Epithelial cell of proximal tubule (primary cell): Measurements from ENCODE around the gene CELSR3. TPM values are rescaled to one million over a fixed set of nuclear protein-coding genes. Genes with fewer than 3 reads are reported as not detected.

ENCODE experiments used
- DNase-seq: peaks from one replicate; pipeline ENCODE4 v3.0.0-alpha.2; 2011; ENCODE audit warnings: low read depth
- H3K4me3 ChIP-seq: 2 replicates; pipeline ENCODE4 v1.5.1; 2011; ENCODE audit warnings: low read depth, mild to moderate bottlenecking, low read length
- CTCF ChIP-seq: conservative IDR thresholded peaks from 2 replicates; pipeline ENCODE4 v1.5.1; 2012; ENCODE audit warnings: low read depth, mild to moderate bottlenecking, low read length
- total RNA-seq: library from RNA; depleted of rRNA; stranded (reverse); fragments of >200 nt; gene quantifications from 2 replicates; pipeline ENCODE4 v1.2.3, GENCODE V29; 2015

The CELSR3 gene
- total RNA-seq, 1 donor from 2014 or later: 2.5 TPM

GRCh38 chr3:48644898-48645760 is 17.6 kb downstream of the CELSR3 start:
- DNase-seq: no peak
- no peak for TF ChIP-seq CTCF
- no peak overlapping the region for H3K4me3 ChIP-seq

- H3K4me3 ChIP-seq: no peak overlapping the region
- TF ChIP-seq CTCF: no peak
- no peak for DNase-seq
Measured at GRCh38 chr3:48642605-48643004, 20.1 kb downstream of the CELSR3 start.

GRCh38 chr3:48641396-48641795 is 21.3 kb downstream of the CELSR3 start:
- no peak for TF ChIP-seq CTCF
- DNase-seq: no peak

GRCh38 chr3:48639944-48640606 is 22.6 kb downstream of the CELSR3 start:
- DNase-seq: no peak
- H3K4me3 ChIP-seq: no peak overlapping the region
- TF ChIP-seq CTCF: no peak

More at GRCh38 chr3:48641396-48641795, 21.3 kb downstream of the CELSR3 start:
- no peak overlapping the region for H3K4me3 ChIP-seq

- DNase-seq: no peak
- no peak overlapping the region for H3K4me3 ChIP-seq
- TF ChIP-seq CTCF: no peak
Measured at GRCh38 chr3:48637305-48637704, 25.4 kb downstream of the CELSR3 start.

GRCh38 chr3:48636149-48636655 is 26.5 kb downstream of the CELSR3 start:
- H3K4me3 ChIP-seq: peak overlapping the region; percentile 90
- no peak for DNase-seq
- TF ChIP-seq CTCF: no peak
